Hematopoietic multipotent progenitor cell treated with erythropoietin and hydrocortisone succinate and interleukin-3 and kit ligand, for 8 days (in vitro differentiated cells): ENCODE measurements around the gene SLC50A1.
"Not testable (repeated sequence)": the region's sequence is repeated elsewhere in the genome, so short reads cannot be mapped to it uniquely, and the experiment has no call there.

ENCODE experiments used
- DNase-seq: peaks from one replicate; pipeline ENCODE4 v3.0.0-alpha.2; 2015

Gene SLC50A1

DNA sequence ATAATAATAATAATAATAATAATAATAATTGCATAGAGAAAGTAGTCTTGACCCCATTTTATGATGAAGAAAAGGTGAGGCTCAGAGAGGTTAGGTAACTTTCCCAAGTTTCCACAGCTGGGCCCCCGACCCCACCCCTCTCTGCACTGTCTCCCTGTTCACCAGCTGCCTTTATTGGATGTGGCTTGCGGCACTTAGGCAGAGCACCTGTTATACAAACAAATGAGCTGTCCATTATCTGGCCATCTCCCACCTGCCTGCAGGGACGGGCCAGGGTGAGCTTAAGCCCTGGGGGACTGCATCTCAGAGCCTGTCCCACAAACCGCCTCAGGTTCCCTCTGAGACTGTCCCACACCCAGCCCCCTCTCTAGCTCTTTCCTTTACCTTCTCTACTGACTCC lies 18.0 kb upstream of the SLC50A1 start:
- no peak for DNase-seq

GRCh38 chr1:155118090-155118489 lies 17.6 kb upstream of the SLC50A1 start:
- not testable (repeated sequence) for DNase-seq

- DNase-seq: no peak
These were observed 15.4 kb upstream of the SLC50A1 start for GRCh38 chr1:155120253-155120652.

DNA sequence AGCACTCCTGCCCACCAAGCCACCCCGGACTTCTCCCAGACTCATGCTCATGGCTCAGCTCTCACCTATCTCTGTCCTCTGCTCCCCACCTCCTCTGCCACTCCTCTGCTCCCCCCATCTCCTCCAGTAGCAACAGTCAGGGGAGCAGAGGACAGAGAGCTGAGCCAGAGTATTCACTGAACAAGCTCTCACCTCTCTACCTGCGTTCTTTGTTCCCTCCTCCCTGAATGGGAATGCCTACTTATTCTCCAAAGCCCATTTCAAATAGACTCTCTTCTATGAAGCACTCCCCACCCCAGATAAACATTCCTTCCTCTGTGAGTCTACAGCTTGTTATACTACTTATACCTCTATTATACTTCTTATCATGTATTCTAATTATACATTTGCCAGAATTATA lies 14.4 kb upstream of the SLC50A1 start:
- no peak for DNase-seq

DNA sequence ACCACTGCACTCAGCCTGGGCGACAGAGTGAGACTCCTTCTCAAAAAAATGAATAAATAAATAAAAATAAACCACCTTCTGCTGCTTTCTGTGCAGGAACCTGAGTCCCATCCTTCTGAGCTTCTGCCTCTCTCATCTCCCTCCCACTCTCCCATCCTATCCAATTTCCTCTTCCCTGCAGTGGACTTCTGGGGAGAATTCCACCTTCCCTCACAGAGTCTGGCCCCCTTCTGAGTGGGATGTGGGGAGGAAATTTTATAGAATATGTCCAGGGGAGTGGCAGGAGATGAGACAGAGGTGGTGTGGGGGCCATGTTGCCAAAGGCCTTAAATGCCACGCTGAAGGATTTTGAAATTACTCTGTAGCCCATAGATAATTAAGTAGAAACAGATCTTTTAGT lies 13.3 kb upstream of the SLC50A1 start:
- DNase-seq: no peak

GRCh38 chr1:155123801-155124200 lies 11.9 kb upstream of the SLC50A1 start:
- DNase-seq: no peak

- no peak for DNase-seq
These were observed 10.9 kb upstream of the SLC50A1 start for GRCh38 chr1:155124503-155125463.

DNA sequence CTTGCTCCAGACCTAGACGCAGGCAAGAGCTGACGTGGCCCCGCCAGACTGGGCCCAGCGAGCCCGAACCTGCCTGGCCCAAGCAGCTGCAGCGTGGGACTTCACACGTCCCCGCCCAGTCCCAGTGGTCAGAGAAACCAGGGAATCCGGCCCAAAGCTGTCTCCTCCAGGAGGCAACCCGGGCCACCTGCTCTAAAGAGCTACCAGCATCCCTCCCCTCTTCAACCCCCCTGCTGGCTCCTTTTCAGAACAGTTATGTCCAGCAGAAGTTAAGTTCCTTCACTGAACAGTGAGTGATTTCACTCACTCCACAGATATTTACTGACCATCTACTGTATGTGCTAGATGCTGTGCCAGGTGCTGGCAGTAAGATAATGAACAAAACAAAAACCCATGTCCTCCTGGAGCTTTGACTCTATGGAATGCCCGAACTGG lies 10.1 kb upstream of the SLC50A1 start:
- no peak for DNase-seq

- DNase-seq: no peak
These were observed 9.6 kb upstream of the SLC50A1 start for GRCh38 chr1:155125946-155126555.

- DNase-seq: peak; percentile 36
These were observed 9.0 kb upstream of the SLC50A1 start for GRCh38 chr1:155126556-155127104.

DNA sequence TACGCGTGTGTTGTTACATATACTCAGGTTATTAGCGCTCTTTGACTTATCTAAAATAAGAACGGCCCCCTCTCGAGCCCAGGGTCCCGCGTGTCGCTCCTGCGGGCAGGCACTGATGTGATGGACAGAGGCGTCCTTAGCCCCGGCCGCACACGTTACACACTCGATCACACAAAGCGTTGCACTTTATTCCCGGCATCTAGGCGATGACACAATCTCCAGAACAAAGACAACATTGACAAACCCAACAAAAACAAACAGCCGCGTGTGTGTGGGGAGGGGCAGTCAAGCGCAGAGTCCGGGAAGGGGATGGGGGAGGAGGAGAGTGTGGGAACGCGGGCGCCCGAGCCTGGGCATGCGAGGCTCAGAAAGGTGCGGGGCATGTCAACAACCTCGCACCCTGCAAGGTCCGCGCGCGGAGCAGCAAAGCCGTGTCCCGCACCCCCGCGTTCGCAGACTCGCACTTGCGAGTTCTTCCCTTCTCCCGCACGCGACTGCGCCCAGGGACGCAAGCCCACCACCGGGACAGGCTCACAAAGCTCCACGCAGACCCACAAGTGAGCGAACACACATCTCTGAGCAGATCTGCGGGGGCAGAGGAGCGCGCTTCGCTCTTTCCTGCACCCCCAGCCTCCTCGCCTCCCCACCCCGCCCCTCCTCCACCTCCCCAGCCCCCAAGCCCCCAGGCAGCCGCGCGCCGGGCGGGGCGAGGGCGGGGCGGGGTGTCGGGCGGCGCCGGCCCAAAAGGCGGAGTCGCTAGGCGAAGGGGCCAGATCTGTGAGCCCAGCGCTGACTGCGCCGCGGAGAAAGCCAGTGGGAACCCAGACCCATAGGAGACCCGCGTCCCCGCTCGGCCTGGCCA lies 8.3 kb upstream of the SLC50A1 start, which contains the start of gene EFNA1:
Gene EFNA1, plus strand, starts transcription at position 772 of the 862 bp plus-strand sequence. CDS start 102 bp downstream, outside the sequence.
- no peak for DNase-seq

- no peak for DNase-seq
These were observed 7.5 kb upstream of the SLC50A1 start for GRCh38 chr1:155127967-155128754.

DNA sequence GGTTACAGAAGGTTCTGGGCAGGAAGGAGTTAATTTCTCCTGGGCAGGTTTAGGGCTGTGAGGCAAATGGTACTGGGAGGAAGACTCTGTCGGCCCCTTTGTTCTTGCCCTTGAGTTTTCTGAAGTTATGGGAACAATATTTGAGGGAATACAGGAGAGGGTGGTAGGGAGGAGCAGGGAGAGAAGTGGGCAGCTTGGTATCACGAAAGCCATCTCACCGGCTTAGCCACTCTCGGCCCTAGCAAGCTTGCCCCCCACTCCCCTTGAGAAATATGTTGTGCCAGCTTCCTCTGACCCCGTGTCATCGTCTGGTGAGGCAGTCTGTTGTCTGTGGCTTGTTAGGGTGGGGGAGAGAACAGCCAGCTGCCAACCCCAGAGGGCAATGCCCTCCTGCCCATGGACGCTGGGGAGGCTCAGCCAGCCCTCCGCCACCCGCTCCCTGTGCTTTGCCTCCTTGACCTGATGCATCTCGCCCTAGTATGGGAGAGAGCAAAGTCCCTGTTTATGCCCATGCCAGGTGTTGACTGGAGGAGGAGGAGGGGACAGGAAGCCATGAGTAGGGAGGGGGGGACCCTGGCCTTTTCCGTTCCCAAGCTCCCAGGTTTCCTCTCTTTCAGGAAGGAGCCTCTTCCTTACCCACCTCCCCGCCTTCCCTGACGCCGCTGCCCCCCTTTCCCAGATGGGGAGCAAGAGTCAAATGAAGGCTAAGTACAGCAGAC lies 6.7 kb upstream of the SLC50A1 start:
- no peak for DNase-seq

GRCh38 chr1:155130272-155131006 lies 5.2 kb upstream of the SLC50A1 start:
- no peak for DNase-seq

GRCh38 chr1:155131285-155131684 lies 4.4 kb upstream of the SLC50A1 start:
- DNase-seq: no peak

GRCh38 chr1:155131856-155132255 lies 3.8 kb upstream of the SLC50A1 start:
- no peak for DNase-seq

- DNase-seq: no peak
These were observed 1.8 kb upstream of the SLC50A1 start for GRCh38 chr1:155133799-155134281.

DNA sequence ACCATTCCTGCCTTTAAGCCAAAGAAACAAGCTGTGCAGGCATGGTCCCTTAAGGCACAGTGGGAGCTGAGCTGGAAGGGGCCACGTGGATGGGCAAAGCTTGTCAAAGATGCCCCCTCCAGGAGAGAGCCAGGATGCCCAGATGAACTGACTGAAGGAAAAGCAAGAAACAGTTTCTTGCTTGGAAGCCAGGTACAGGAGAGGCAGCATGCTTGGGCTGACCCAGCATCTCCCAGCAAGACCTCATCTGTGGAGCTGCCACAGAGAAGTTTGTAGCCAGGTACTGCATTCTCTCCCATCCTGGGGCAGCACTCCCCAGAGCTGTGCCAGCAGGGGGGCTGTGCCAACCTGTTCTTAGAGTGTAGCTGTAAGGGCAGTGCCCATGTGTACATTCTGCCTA lies 1.3 kb upstream of the SLC50A1 start:
- DNase-seq: no peak

DNA sequence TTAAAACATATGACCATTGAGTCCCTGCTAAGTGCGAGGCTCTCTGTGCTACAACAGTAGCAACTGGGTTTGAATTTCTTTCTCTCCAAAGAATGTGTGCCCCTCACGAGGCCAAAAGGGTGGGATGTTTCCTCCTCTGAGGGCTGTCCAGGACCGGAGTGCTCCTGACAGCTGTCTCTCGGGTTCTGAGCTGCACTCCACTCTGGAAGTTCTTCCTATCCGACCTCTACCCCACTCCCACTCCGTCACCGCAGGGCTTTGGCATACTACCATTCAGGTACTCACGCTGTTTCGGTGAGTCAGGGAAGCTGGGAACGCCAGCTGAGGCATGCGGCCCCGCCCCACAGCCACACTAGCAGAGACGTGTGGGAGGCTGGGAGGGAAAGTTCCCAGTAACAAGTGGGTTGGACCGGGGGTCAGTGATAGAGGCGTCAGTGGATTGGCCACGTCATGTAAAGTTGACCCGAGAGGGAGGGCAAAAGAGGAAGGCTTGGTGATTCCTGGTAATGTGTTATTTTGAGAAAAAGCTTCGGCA lies 705 bp upstream of the SLC50A1 start:
- peak; percentile 87 for DNase-seq

GRCh38 chr1:155136748-155137147 lies 1.1 kb downstream of the SLC50A1 start:
- peak; percentile 92 for DNase-seq
